GM20431 (cell line): ENCODE results near the gene COPS8.

ENCODE experiments used
- in situ Hi-C: fragments of 300-500 bp; cut with MseI, MboI; formaldehyde crosslinking; loops from one replicate; pipeline ENCODE4 v1.15.0; 2020; ENCODE audit warnings: low sequenced_read_pairs; ENCODE audit not compliant: unreplicated experiment

The COPS8 gene

DNA sequence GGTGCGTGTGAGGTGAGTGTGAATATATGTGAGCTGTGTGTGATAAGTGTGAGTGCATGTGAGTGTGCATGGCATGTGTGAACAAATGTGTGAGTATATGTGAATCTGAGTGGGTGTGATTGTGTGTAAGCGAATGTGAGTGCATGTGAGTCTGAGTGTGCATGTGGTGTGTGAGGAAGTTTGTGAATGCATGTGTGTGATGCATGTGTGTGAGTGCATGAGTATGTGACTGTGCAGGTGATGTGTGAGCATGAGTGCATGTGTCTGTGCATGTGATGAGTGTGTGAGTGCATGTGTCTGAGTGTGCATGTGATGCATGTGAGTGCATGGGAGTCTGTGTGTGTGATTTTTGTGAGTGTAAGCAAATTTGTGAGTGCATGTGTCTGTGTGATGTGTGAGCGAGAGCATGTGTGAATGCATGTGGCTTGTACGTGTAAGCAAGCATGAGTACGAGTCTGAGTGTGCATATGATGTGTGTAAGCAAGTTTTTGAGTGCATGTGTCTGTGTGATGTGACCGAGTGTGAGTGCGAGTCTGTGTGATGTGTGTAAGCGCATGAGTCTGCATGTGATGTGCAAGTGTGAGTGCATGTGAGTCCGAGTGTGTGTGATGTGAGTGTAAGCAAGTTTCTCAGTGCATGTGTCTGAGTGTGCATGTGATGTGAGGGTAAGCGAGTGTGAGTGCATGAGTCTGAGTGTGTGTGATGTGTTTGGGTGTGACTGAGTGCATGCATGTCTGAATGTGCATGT, 43.3 kb downstream of the COPS8 start:
- in situ Hi-C loops = no loop called here

- in situ Hi-C loops = no loop called here
Measured at GRCh38 chr2:237129625-237130263, 44.1 kb downstream of the COPS8 start.

DNA sequence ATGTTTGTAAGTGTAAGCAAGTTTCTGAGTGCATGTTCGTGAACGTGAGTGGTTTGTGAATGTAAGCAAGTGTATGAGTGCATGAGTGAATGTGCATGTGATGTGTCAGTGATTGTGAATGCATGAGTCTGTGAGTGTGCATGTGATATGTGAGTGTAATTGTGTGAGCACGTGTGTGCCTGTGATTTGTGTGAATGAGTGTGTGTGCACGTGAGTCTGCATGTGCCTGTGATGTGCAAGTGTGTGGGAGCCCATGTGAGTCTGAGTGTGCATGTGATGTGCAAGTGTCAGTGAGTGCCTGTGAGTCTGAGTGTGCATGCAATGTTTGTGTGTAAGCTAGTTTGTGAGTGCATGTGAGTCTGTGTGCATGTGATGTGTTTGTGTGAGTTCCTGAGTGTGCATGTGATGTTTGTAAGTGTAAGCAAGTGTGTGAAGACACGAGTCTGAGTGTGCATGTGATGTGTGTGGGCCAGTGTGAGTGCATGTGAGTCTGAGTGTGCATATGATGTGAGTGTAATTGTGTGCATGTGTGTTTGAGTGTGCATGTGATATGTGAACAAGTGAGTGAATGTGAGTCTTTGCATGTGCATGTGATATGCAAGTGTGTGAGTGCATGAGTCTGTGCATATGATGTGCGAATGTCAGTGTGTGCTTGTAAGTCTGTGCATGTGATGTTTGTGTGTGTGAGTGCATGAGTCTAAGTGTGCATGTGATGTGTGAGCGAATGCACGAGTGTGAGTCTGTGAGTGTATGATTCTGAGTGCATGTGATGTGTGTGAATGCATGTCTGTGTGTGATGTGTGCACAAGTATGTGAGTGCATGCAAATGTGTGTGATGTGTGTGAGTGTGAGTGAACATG, 45.1 kb downstream of the COPS8 start:
- in situ Hi-C loops = no loop called here

- in situ Hi-C loops = no loop called here
Measured at GRCh38 chr2:237131749-237132533, 46.3 kb downstream of the COPS8 start.

- in situ Hi-C loops = no loop called here
Measured at GRCh38 chr2:237132799-237133198, 47.1 kb downstream of the COPS8 start.

- in situ Hi-C loops = no loop called here
Measured at GRCh38 chr2:237134321-237135230, 48.9 kb downstream of the COPS8 start.

DNA sequence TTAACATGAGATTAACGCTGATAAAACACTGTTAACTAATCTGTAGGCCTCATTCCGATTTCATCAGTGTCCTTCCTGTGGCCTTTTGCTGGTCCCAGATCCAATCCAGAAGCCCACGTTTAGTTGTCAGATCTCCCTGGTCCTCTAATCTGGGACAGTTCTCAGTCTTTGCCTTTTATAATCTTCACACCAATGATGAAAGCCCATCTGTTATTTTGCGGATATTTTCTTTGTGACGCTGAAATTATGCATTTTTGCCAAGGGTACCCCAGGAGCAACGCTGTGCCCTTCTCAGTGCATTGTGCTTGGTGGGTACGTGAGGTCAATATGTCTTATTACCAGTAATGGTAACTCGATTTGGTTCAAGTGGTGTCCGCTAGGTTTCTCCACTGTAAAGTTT, 51.1 kb downstream of the COPS8 start:
- in situ Hi-C loops = no loop called here

DNA sequence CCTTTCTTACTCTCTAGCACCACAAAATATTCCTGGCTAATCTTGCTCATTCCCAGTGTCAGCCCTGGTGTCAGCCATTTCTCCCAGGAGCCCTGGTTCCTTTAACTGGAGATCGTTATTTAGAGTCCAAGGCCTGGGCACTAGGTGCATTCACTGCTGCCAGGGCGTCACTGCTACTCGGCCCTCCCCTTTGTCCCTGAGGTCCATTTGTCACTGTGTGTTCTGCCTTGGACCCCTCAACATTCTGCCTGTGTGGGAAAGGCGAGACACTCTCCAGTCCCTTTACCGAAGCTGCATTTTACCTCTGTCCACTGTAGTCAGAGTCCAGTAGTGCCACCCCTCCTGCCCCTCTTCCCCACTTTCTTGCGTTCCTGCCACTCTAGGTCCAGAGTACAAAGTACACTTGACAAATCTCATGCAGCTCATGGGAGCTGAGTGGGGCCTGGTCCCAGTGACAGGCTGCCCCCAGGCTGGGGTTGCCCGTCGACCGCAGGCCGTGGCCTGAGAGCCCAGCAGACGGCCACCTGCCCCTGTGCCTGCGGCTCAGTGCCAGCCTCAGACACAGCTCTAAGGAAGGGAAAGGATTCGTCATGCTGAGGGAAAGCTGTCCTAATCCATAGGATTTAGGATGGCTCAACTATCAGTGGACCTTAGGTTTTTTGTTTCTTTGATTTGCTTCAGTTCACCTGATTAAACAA, 52.1 kb downstream of the COPS8 start:
- in situ Hi-C loops = no loop called here

DNA sequence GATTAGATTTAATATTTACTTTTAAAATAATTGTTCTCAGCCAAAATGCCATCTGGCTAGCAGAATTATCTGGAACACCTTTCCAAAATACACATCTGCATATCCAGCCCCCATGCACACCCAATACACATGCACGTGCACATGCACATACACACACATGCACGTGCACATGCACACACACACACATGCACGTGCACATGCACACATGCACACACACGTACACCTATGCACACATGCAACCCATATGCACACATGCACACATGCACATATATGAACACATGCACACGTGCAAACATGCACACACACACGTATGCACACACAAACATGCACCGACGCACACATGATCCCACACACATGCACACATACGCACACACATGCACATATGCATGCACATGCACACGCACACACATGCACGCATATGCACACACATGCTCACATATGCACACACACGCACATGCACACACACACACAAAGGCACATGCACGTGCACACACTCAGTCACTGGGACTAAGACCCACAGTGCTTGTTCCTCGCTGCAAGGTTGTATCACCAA, 53.5 kb downstream of the COPS8 start:
- in situ Hi-C loops = no loop called here

- in situ Hi-C loops = no loop called here
Measured at GRCh38 chr2:237140689-237141285, 55.1 kb downstream of the COPS8 start.

DNA sequence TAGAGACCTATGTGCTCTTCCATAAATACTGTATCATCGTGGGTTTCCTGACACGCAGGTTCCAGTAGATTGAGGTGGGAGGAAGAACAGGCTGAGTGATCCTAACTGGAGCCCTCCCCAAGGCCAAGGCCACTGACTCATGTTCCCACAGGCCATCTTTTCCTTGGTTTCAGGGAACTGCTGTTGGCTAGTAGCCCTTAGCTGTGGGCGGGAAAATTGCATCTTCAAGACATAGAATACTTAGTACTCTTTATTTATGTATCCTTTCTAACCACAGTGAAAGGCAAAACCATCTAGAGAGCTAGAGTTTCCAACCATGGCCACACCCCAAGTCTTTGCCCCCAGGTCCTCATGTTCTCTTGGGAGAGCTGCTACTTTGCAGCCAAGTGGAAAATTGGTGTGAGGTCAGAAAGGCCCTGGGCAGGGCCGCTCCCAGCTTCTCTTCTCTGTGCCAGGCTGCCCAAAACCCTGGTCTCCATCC, 55.9 kb downstream of the COPS8 start:
- in situ Hi-C loops = no loop called here

- in situ Hi-C loops = no loop called here
Measured at GRCh38 chr2:237143118-237143517, 57.4 kb downstream of the COPS8 start.

GRCh38 chr2:237143676-237144440, 58.2 kb downstream of the COPS8 start:
- in situ Hi-C loops = no loop called here

DNA sequence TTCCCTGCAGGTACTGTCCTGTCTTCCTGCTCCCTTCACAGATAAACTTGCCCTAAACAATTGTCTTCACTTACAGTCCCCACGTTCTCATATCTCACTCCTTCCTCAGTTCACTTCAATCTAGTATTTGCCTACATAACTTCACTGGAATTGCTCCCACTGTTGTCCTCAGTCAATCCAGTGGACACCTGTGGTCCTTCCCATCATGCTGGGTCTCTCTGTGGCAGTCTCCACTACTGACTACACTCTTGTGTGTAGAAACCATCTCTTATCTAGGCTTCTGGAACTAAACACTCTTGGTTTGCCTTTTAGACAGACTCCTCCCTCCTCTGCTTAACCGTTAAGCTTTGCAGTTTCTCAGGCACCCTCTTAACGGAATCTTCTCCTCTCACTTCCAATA, 58.8 kb downstream of the COPS8 start:
- in situ Hi-C loops = no loop called here

DNA sequence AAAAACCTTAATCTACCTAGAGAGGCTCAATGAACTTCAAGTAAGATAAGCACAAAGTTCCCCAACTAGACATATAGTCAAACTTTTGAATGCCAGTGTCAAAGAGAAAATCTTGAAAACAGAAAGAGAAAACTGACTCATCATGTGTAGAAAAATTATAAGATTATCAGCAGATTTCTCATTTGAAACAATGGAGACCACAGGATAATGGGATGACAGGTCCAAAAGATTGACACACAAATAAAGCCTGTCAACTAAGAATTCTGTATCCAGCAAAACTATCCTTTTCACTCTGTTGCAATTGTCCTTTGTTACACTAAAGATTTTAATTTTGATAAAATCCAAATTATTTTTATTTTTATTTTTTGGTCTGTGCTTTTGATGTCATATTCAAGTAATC, 61.6 kb downstream of the COPS8 start:
- in situ Hi-C loops = no loop called here

DNA sequence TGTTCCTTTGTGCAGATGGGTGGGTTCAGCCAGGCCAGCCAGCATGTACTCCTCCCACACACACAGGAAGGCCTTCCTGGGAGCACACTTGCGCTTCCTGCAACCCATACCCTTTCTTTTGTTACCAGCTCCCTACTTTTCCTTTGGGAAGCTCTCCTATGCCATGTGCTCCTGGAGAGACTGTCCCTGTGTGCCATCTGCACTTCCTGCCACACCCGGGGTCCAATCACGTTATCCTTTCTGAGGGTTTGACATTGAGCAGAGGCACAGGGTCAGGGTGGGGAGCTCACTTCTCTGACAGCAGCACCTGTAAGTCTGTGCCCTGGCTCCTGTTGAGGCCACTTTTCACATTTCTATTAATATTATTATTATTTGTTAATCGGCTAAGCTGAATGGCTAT, 62.9 kb downstream of the COPS8 start:
- in situ Hi-C loops = no loop called here

DNA sequence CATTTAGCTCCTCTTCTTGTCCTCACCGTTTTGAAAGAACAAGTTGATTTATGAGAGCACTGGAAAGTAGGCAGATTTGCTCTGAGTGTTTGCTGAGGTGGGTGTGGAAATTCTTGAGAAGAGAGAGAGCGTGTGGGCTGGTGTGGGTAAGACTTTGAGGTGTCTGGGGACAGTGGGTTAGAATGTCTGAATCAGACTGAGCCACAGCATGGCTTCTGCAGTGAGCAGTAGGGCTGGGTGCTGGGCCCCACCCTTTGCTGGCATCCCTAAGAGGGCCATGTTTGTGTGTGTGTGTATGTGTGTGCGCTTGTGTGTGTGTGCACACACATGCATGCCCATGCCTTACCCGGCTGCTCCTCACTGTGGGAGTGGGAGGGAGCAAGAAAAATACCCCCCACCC, 63.7 kb downstream of the COPS8 start:
- in situ Hi-C loops = no loop called here
